ENCODE data around the gene ATP6V1G3. TPM values are rescaled to one million over a fixed set of nuclear protein-coding genes. Genes with fewer than 3 reads are reported as not detected.
A peak's percentile ranks its signal among the peaks of the same experiment; 100 is the strongest.
"Not testable (repeated sequence)": the region's sequence is repeated elsewhere in the genome, so short reads cannot be mapped to it uniquely, and the experiment has no call there.

The ATP6V1G3 gene
- total RNA-seq, 1 experiment from 2014 or later: not detected

DNA sequence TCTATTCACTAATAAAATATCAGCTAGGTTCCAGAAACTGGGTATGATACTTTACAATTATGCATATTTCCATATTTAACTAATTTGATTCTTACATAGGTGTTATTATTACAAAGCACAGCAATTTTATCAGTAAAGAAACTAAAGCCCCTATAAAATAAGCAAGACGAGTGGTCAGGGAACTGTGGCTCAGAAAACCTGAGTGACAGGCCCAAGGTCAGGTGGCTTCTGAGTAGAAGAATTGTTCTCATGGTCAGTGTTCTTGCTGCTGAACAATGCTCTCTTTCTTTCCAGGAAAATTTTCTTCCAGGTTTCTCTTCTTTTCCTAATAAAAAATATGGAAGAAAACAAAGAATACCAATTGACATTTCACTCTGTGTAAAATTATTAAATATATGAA is 2.2 kb upstream of the ATP6V1G3 start:
- no peak for DNase-seq (ENCODE audit: low spot score)

DNA sequence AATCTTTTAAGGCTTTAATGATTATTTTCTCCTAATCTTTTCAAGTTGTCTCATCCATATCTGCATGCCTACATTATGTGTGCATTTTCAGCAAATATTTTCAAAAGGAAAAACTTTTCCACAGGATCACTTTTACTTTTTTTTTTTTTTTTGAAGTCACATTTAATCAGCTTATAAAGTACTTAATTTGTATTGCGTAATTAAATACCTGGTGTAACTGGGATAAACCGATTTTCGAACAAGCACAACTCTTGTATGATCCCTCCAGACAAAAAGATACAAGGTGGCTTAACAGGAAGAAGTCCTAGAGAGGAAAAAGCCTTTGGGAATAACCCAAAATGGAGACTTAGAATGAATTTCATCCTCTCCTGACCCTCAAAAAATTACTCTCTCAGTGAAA is 1.3 kb upstream of the ATP6V1G3 start:
- DNase-seq (ENCODE audit: low spot score): no peak

DNA sequence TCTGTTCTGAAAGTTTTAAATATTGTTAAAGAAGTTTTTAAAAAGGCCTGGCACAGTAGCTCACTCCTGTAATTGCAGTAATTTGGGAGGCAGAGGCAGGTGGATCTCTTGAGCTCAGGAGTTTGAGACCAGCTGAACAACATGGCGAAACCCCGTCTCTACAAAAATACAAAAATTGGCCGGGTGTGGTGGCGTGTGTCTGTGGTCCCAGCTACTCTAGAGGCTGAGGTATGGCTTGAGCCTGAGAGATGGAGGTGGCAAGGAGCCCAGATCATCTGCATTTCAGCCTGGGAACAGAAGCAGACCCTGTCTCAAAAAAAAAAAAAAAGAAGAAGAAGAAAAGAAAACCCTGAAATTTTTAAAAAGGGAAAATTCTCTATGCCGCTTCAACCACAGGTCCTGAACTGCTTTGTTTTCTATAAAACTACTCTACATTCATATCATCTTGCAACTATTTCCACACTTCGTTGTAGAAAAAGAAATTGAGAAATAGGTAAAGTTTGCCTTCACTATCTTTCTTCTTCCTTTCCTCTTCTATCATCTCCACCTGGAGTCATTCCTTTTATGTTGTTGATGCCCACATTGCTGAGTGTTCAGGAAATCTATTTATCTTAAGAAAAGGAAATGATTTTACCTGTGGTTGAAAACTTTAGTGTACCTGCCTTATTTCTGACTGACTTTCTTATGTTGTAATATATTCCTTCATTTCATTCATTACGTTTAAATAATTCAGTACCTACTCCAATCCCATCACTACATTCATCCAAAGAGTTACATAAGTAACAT is 1.7 kb downstream of the ATP6V1G3 start:
- DNase-seq (ENCODE audit: low spot score): no peak

DNA sequence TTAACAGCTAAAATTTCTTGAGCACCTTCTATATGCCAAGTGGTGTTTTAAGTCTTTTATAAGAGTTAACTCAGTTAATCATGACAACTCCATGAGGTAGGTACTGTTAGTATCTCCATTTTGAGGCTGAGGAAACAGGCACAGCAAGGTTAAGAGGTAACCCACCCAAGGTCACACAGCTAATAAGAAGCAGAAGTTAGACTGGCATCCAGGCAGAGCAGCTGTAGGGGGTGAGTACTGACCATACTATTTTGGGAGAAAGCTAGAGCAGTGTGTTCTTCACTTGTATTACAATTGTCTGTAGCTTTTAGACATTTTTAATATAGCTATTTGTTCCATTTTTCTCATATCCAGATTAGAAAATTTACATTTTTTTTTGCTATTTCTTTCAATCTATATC is 4.8 kb downstream of the ATP6V1G3 start:
- DNase-seq (ENCODE audit: low spot score): no peak

DNA sequence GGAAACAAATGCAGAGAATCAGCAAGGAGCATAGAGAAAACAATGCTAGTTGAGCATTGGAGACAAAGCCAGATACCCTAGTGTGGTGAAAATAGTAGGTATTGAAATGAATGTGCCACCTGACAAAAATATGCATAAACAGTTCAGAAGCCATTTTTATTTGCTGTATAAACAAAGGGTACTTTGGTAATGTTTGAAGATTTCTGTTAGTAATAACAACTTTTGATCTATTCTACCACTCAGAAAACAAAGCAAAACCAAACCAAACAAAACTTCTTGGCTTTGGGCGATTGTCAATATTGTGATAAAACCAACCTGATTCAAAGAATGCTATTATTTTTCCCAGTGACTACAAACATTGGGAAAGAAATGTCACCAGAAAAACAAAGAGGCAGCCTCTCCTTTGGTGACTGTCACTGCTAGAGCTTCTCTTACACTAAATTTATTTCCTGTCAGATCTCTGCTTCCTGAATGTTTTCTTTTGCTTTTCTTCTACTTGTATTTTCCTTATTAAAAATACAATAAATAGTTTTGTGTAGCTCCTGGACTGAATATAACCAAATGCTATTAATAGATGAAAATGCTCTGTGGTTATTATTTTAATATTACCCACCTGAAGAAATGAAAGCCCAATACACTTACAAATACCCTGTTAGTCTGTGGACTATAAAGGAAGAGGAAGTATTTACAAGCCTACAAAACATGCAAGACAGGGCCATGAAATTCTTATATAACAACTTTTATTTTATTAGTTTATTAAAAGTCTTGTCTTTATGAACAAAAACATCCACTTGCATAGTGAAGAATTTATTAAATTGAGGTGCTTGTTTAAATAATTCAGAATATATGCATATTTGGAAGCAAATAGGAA is 5.7 kb downstream of the ATP6V1G3 start:
- DNase-seq (ENCODE audit: low spot score): no peak

DNA sequence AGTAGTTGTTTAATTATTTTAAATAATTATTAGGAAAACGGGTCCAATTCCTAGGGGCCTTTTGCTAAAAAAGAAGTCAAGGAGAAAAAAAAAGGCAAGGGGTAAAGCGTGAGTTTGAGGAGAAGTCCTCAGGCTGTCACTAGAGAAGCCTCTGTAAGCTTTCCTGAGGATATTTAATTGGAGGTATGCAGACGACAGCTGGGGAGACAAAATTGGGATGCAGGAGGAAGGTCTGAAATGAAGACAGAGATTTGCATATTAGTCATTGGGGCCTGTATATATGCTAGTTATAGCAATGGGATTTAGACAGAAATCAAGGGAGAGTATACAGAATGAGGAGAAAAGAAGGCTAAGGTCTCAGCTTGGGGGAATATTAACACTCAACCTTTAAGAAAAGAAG is 8.6 kb downstream of the ATP6V1G3 start:
- DNase-seq (ENCODE audit: low spot score): no peak

DNA sequence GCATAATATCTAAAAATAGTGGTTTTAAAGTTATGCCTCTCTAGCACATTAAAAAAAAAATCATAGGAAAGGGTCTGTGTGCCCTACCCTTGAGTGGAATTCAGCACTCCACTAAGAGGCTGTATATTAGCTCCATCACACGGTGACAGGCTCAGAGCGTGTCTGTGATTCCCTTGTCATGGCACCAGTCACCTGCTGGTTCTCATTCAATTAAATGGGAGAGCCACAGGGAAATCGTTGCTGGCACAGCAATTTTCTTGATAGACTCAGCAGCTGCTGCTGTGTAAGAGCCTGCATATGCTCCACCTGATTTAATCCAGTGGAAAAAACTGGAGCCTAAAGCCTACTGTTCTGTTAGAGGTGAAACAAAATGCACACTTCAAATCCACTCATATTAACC is 9.5 kb downstream of the ATP6V1G3 start:
- DNase-seq (ENCODE audit: low spot score): no peak

DNA sequence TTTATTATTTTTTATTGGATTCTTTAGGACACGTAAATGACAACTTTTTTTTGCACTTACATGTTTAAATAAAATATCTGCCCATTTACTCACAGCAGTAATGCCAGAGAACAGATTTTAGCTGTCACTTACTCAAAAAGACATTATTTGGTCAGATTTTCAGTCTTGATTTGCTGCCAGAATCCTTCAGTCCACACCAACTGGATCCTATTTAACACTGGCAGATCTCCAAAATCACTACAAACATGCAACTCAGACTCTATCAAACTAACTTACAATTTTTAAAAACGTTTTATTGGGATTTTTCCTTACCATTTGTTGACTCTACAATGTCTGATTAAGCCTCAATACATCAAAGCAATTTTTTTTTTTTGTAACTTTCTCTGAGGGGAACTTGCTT is 11.1 kb downstream of the ATP6V1G3 start:
- peak; percentile 50 for DNase-seq (ENCODE audit: low spot score)

DNA sequence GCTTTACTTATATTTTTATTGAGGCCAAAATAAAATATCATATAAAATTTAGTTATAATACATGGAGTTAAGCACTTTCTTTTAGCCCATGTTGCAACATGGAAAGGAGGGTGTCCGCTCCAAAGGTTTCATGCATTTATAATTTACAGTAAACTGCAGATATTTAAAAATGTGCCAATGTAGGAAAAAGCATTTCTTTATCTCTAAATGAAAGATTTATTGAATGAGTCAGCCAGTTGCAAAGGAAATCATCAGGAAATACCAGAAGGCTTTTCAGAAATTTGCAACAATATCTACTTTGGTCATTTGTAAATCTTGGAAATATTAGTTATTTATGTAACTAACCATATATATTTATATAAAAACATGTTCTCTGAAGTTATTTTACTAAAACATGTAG is 12.1 kb downstream of the ATP6V1G3 start:
- DNase-seq (ENCODE audit: low spot score): no peak

DNA sequence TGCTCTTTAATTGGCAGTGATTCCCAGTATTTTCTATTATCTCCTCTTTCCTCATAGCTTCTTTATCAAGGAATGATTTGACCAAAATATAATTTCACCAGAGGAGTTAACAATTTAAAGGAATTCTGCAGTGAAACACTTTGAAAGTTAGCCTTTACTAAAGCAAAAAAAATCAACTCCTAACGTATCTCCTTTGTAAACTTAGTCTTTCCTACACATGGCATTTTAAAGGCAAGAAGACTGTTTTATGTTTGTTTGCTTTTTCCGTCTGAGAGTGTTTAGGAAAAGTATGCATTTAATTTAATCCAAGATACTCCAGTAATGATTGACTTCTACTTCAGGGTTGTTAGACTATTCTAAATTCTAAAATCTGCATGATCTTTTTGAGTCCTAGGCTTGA is 15.9 kb downstream of the ATP6V1G3 start:
- DNase-seq (ENCODE audit: low spot score): no peak

DNA sequence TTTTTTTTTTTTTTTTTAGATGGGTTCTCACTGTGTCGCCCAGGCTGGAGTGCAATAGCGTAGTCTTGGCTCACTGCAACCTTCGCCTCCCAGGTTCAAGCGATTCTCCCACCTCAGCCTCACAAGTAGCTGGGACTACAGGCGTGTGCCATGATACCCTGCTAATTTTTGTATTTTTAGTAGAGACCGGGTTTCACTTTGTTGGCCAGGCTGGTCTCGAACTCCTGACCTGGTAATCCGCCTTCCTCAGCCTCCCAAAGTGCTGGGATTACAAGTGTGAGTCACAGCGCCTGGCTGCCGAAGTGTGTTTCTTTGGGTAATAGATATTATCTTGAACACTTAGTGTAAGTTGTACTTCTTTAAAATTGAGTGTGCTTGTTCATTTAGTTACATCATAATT is 16.4 kb downstream of the ATP6V1G3 start:
- not testable (repeated sequence) for DNase-seq (ENCODE audit: low spot score)

DNA sequence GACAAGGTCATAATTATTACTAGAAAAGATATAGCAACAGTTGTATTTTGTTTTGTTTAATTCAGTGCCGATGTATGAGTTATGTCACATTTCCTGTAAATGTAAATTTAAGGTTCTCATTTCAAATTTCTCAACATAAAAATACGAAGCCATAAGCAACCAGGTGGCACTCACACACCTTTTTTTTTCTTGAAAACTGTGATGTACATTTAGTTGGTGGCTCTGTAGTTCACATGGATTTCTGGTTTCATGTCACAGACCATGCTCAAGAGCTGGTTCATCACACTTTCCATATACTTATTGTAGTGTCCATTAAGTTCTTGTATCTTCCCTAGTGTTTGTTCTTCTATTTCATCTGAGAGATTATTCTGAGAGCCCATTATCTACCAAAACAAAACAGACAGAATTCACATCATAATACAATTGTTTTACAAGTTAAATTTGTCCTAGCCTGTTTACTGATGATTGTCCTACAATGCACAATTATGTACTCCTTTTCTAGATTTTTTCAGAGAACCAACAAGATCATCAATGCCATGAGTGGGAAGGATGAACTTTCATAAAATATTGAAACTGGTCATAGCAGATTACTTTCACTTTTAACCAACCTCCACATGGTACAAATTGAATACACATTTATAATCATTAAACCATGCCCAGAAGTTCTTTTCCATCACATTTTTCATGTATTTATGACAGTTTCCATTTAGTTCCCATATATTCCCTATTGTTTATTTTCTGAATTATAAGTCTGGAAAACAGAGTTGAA is 17.1 kb downstream of the ATP6V1G3 start:
- no peak for DNase-seq (ENCODE audit: low spot score)

DNA sequence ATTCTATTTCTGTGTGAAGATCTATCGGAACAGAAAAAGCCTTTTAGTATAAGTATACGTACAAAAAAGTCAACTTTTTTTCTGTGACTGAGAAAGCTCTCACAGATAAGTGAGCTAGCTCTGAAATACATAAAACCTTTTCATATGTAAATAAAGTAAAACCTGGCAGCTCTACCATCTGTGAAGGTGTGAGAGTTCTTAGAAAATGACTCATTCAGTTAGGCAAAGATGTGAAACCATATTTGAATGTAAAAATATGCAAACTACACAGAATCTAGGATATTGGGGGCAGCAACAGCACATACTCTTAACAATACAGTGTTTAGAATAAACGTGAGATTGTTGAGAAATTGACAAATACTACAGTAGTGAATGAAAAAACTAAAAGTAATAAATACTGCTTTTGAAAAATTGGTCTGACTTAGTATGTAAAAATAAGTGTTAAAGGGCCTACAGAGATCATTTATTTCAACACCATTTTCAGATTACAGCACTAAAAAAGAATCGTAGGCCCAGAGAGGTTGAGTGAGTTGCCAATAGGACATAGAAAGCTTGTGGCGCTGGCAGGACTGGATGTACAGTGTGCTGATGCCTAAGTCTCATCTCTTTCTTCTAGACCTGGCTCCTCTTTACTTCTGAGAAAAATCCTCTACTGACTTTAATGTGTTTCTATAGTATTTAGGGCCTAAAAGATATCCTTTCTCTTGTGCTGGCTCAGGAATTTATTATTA is 19.8 kb downstream of the ATP6V1G3 start:
- no peak for DNase-seq (ENCODE audit: low spot score)

DNA sequence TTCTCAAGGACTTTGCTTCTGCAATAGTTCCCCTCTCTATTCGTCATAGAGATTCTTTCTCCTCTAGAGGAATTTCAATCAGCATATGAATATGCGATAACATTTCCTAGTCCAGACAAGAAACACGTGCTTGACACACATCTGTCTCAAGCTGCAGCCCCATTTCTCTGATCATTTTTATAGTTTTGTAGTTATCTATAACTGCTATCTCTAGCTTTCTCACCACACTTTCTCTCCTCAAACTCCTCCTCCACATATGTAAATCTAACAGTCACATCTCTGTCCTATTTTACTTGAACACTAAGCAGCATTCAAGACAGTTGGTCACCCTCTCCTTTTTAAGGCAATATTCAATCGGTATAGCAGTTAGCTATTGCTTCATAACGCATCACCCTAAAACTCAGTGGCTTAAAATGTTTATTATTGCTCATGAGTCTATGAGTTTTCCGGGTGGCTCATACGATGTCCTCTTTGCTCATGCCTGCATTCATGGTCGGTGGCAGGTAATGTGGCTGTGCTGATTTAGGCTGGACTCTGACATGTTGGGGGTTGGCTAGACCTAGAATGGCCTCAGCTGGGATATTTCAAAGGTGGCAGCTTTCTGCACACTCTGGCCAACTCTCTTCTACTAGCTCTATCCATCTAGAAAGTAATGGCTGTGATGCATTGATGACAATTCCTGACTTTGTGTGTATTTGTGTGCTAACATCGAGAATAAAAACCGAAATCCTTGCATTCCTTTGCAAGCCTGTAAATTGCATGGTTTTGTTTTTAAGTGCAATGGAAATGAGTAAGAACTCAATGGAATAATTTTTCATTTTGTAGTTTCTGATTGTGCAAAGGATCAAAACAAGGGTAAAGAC is 20.6 kb downstream of the ATP6V1G3 start:
- no peak for DNase-seq (ENCODE audit: low spot score)

DNA sequence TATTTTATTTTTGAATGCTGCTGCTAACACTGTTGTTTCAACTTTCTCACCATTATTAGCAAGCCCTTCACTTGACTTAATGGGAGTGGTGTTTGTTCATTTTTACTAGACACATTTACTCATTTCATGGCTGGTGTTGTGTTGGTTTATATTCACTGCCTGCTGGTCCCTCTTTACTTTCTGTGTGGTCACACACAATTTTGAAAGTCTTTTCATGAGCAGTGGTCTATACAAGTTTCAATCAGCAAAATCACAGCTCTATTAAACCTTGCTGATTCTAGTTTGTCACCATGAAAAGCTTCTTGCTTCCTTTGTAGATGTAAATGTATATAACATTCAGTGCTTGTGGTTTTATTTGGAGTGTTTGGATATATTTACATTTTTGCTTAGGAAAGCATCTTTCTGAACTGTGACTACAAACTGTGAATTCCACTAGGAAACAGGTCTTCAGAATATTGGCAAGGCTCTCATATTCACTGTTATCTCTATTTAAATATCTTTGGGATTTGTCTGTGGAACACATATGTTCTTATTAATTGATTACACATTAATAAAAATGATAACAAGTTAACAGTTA is 22.8 kb downstream of the ATP6V1G3 start:
- DNase-seq (ENCODE audit: low spot score): no peak

DNA sequence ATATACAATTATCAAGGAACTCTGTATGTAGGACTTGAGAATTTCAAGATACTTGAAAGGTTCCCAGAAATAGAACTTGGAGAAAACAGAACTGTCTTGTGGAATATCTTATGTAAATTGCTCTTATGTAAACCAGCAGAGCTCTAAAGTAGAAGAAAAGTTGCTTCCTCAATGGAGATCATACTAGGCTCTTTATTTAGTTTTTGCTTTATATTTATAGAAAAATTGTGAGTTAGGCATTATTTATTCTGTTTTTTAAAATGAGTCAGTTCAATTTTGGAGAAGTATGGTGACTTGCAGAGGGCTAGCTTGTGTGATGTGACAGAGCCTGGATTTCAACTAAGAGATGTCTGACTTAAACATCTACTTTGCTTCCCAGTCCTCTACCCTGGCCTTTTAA is 40.4 kb downstream of the ATP6V1G3 start:
- DNase-seq (ENCODE audit: low spot score): no peak

DNA sequence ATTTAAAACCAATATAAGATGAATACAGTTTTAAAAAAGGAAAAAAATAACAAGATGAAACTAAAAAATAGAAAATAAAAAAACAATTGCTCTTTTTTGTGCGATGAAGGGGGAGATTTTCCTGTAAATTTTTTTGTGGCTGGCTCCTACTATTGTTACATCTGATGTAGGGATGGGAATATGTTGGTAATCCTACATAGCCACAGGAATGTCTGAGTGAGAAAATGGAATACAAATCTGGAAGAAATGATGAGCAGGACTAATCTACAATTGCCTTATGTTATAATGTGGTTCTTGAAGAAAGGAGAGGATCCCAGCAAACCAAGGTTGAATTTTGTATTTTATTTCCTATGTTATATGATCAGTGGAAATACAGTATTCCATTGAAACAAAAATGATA is 40.9 kb downstream of the ATP6V1G3 start:
- peak; percentile 36 for DNase-seq (ENCODE audit: low spot score)

DNA sequence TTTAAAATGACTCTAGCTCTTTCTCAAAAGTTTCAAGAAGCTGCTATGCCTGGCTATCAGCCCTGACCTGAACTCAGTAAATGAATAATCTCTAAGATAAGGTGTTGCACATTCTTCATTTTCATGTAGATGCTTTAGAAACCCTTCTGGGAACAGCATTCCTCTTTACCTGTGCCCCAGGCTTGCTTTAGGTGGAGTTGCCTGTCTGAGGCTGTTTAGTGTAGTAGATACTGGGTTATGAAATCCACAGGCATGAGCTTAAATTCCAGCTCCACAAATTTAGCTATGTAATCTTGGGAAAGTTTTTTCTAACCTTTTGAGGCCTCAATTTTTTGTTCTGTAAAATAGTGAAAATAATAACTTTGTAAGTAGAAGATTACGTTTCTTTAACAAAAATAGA is 41.6 kb downstream of the ATP6V1G3 start:
- no peak for DNase-seq (ENCODE audit: low spot score)

DNA sequence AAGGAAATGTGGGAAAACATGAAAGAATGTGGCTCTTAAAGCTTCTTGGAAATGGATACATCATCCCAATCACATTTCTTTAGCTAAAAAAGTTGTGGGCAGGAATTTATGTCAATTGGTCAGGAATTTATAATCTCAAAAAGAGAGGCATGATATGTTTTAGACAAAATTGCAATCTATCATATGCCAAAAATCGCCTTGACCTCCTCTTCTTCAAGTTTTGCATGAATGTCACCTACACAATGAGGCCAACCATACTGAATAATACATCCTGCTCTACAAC is 42.4 kb downstream of the ATP6V1G3 start:
- DNase-seq (ENCODE audit: low spot score): no peak

DNA sequence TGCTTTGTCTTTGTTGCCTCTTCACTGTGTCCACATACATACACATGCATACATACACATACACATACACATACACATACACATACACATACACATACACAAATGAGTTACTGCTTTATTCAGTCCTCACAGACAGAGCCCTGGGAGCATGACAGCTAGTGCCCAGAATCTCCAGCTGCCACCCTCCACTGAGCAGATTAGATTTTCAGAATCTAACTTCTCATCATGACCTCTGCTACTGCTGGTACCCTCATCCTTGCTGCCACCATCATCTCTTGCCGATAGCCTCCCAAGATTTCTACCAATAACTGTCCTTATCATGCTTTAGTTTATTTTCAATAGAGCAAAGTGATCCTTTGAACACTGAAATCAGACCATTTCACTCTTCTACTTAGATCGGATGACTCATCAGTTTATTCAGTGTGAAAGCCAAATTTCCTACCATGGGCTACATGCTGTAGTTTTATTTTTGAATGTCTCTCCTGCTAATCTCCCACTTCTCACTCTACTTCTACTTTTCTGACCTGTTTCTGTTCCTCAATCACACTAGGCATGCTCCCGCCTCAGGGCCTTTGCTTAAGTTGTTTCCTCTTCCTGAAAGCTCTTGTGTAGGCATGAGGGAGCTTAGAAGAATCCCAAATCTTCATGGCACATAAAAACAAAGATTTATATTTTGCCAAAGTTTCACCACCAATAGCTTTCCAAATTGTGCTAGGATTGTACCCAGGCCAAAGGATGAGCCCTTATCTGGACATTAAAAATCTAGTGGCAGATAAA is 43.0 kb downstream of the ATP6V1G3 start:
- DNase-seq (ENCODE audit: low spot score): peak; percentile 42

All from H4 (cell line).